Inflammatory macrophage treated with lipopolysaccharide for 4 hours (primary cell): ENCODE data around the gene SPDYE2B.
"Not testable (repeated sequence)": the region's sequence is repeated elsewhere in the genome, so short reads cannot be mapped to it uniquely, and the experiment has no call there.

Experiments
- DNase-seq: peaks from one replicate; pipeline ENCODE4 v3.0.0-alpha.2; 2020

SPDYE2B gene

GRCh38 chr7:102649924-102650323, at the start of gene SPDYE2B:
SPDYE2B (plus strand) TSS chr7:102650319; CDS start chr7:102652349, 2,030 bp downstream.
- DNase-seq = not testable (repeated sequence)

GRCh38 chr7:102602317-102602716, 47.8 kb upstream of the SPDYE2B start:
- DNase-seq = not testable (repeated sequence)

GRCh38 chr7:102604431-102605145, 45.5 kb upstream of the SPDYE2B start:
- DNase-seq = not testable (repeated sequence)

- DNase-seq = not testable (repeated sequence)
Observed at GRCh38 chr7:102606848-102607247, 43.3 kb upstream of the SPDYE2B start.

GRCh38 chr7:102609734-102610133, 40.4 kb upstream of the SPDYE2B start:
- not testable (repeated sequence) for DNase-seq

GRCh38 chr7:102610441-102610840, 39.7 kb upstream of the SPDYE2B start:
- DNase-seq = not testable (repeated sequence)

- DNase-seq = not testable (repeated sequence)
Observed at GRCh38 chr7:102611013-102611674, 39.0 kb upstream of the SPDYE2B start.

GRCh38 chr7:102611675-102612325, 38.3 kb upstream of the SPDYE2B start:
- DNase-seq = peak; percentile 15

GRCh38 chr7:102613575-102614345, 36.4 kb upstream of the SPDYE2B start:
- not testable (repeated sequence) for DNase-seq

GRCh38 chr7:102614346-102614697, 35.8 kb upstream of the SPDYE2B start:
- DNase-seq = not testable (repeated sequence)

GRCh38 chr7:102614873-102615272, 35.2 kb upstream of the SPDYE2B start:
- DNase-seq = not testable (repeated sequence)

GRCh38 chr7:102615930-102616329, 34.2 kb upstream of the SPDYE2B start:
- DNase-seq = not testable (repeated sequence)

- not testable (repeated sequence) for DNase-seq
Observed at GRCh38 chr7:102616507-102617125, 33.5 kb upstream of the SPDYE2B start, which contains the start of gene RASA4. RASA4 (minus strand) TSS chr7:102616756; CDS start chr7:102616689, 67 bp downstream.

- DNase-seq = not testable (repeated sequence)
Observed at GRCh38 chr7:102618122-102618521, 32.0 kb upstream of the SPDYE2B start.

GRCh38 chr7:102627271-102627904, 22.7 kb upstream of the SPDYE2B start:
- DNase-seq = not testable (repeated sequence)

GRCh38 chr7:102630622-102631021, 19.5 kb upstream of the SPDYE2B start:
- not testable (repeated sequence) for DNase-seq

- not testable (repeated sequence) for DNase-seq
Observed at GRCh38 chr7:102634299-102634698, 15.8 kb upstream of the SPDYE2B start.

- DNase-seq = not testable (repeated sequence)
Observed at GRCh38 chr7:102635354-102635753, 14.8 kb upstream of the SPDYE2B start.

GRCh38 chr7:102636956-102637355, 13.2 kb upstream of the SPDYE2B start:
- DNase-seq = not testable (repeated sequence)

GRCh38 chr7:102638848-102639247, 11.3 kb upstream of the SPDYE2B start:
- DNase-seq = not testable (repeated sequence)

- DNase-seq = not testable (repeated sequence)
Observed at GRCh38 chr7:102642691-102643090, 7.4 kb upstream of the SPDYE2B start, which contains the start of gene UPK3BL1. UPK3BL1 (minus strand) TSS chr7:102642791; CDS start chr7:102642741, 50 bp downstream.
